ENCODE measurements around the gene ZNF207.
A peak's percentile ranks its signal among the peaks of the same experiment; 100 is the strongest.
"Not testable (repeated sequence)": the region's sequence is repeated elsewhere in the genome, so short reads cannot be mapped to it uniquely, and the experiment has no call there.

ZNF207 gene

DNA sequence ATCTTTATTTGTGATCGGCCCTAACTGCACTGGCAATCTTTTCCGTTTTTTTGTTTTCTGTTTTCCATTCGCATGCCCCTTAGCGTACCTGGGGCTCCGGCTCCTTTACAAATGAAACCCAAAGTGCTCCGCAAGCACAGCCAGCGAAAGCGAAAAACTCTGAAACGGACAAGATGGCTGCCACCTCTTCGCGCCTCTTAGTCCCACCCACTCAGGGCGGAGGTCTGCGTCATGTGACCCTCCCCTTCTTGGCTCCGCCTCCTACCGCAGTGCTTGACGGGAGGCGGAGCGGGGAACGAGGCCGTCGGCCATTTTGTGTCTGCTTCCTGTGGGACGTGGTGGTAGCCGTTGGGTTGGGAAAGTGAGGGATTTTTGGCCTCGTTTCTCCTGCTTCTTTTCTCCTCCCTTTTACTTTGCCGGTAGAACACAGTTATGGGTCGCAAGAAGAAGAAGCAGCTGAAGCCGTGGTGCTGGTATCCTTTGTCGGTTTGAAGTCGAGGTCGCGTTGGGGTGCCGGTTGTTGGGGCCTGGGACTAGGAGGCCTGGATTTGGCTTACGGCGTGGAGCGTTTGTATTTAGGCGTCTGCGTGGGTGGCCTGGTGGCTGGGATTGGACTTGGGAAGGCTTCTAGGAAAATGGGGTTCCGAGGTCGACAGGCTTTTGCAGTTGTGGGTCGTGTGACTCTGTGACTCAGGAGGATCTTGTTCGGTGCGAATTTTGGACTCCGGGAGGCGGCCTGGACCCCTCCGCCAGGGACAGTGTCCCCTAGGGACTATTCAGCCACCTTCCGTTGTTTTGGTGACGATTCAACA is at the start of gene ZNF207:
Gene ZNF207, plus strand, starts transcription at position 304 of the 812 bp plus-strand sequence. Its CDS starts 129 bp downstream, at position 433.
- DNase-seq (ENCODE audit: low read depth in 3 of 3), result peak; percentile 88 to 94 (median 92)

DNA sequence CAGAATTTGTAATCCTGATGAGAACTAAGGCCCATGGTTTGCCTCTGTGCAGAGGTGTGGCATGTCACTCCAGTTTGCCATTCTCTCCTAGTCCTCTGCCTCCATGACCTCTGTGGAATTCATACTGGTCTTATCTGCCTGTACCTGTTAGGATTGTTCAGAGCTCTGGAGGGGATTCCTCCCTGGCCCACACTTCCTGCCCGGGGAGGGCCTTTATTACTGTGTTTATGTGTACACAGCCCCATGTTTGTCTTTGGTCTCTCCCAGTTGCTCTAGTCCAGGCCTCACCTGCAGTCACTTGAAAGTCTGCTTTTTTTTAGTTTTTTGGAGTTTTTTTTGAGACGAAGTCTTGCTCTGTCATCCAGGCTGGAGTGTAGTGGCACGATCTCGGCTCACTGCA is 47.9 kb upstream of the ZNF207 start:
- no peak for DNase-seq (ENCODE audit: low read depth in 3 of 3)

DNA sequence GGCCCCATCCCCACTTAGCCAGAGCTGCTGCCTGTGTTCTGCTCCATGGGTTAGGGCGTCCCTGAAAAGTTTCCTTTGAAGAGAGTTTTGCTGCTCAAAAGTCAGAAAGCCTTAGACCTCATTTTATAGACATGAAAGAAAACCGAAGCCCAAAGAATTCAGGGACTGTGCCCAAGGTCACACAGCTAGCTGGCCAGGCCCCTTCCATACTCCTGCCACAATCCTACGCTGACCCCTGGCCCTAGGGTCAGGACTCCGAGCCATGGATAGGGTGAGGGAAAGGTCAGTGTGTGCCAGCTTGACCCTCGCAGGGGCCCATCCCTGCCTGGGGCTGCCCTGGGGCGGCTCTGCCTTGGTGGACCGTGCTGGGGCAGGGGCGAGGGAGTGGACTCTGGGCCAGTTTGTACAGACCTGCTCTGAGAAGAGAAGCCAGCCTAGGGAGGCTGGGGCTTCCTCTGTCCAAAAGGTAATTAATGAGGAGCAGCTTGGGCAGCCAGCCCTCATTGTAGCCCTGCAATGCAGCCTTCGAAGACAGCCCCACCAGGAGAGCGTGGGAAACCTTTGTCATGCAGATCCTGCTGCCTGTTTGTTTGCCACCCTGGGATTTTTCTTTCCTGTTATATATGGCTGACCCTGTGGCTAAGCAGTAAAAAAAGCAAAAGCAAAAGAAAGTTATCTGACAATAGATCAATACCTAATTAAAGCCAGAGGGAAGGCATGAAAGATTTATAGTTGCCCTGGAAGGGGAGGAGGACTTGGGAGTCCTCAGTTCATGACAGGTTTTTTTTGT is 46.9 kb upstream of the ZNF207 start:
- no peak for DNase-seq (ENCODE audit: low read depth in 3 of 3)

- no peak for DNase-seq (ENCODE audit: low read depth in 3 of 3)
These were observed 46.1 kb upstream of the ZNF207 start for GRCh38 chr17:32303781-32304288.

GRCh38 chr17:32305049-32305448 is 44.9 kb upstream of the ZNF207 start:
- DNase-seq (ENCODE audit: low read depth in 3 of 3), result no peak

GRCh38 chr17:32307658-32308057 is 42.3 kb upstream of the ZNF207 start:
- DNase-seq (ENCODE audit: low read depth in 3 of 3), result no peak

DNA sequence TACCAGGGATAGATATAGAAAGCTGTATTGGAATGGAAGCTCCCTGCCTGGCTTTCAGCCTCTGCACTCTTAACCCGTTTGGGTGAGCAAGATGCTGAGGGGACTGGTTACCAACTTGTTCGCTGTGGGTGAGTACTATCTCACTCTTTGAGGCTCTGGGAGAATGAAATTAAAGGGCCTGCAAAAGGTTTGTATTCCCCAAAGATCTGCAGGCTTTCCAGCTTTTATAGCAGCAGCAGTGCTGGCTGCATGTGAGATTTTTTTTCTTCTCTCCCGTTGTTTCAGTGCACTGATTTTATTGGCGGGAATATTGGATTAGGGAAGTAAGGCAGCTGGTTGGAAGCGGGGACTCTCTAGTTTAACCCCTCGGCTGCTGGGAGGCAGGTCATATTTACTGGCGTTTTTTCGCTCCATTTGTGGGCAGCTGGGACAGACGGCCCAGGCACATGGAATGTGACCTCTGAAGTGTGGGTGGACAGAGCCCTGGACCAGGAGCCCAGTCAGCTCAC is 38.9 kb upstream of the ZNF207 start:
- DNase-seq (ENCODE audit: low read depth in 3 of 3), result no peak

GRCh38 chr17:32314636-32315035 is 35.3 kb upstream of the ZNF207 start:
- DNase-seq (ENCODE audit: low read depth in 3 of 3), result no peak

DNA sequence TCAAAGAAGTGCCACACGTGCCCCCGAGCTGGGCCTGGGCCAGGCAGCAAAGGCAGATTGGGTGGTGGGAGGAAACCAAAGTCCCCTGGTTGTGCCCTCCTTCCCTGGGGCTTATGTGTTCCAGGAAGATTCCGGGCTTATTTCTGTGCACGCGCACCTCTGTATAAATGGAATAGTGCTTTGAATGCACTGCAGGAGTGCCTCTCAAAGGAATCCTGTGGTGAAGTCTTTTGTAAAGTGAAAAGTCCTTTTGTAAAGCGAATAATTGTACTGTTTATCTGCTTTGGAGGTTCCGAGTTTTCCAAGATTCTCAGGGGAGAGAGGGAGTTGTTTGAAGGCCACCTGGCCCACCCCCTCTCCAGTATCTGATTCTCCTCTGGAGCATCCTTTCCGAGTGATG is 34.8 kb upstream of the ZNF207 start:
- no peak for DNase-seq (ENCODE audit: low read depth in 3 of 3)

DNA sequence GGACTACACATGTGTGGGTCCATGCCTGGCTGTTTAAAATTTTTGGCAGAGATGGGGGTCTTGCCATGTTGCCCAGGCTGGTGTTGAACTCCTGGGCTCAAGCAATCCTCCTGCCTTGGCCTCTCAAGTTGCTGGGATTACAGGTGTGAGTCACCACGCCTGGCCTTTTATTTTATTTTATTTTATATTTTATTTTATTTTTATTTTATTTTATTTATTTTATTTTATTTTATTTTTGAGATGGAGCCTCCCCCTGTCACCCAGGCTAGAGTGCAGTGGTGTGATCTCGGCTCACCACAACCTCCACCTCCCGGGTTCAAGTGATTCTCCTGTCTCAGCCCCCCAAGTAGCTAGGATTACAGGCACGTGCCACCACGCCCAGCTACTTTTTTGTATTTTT is 33.3 kb upstream of the ZNF207 start:
- not testable (repeated sequence) for DNase-seq (ENCODE audit: low read depth in 3 of 3)

GRCh38 chr17:32317353-32317752 is 32.6 kb upstream of the ZNF207 start:
- DNase-seq (ENCODE audit: low read depth in 3 of 3), result no peak

DNA sequence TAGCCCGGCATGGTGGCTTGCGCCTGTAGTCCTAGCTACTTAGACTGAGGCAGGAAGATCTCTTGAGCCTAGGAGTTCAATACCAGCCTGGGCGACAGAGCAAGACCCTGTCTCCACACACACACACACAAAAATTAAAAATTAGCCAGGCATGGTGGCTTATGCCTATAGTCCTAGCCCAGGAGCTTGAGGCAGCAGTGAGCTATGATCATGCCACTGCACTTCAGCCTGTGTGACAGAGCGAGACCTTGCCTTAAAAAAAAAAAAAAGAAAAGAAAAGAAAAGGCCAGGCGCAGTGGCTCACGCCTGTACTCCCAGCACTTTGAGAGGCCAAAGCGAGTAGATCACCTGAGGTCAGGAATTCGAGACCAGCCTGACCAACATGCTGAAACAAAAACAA is 31.9 kb upstream of the ZNF207 start:
- no peak for DNase-seq (ENCODE audit: low read depth in 3 of 3)

GRCh38 chr17:32319548-32319905 is 30.4 kb upstream of the ZNF207 start:
- peak; percentile 57 to 82 (median 70) for DNase-seq (ENCODE audit: low read depth in 3 of 3)

GRCh38 chr17:32320080-32320479 is 29.9 kb upstream of the ZNF207 start:
- not testable (repeated sequence) for DNase-seq (ENCODE audit: low read depth in 3 of 3)

GRCh38 chr17:32320847-32321246 is 29.1 kb upstream of the ZNF207 start:
- DNase-seq (ENCODE audit: low read depth in 3 of 3), result no peak

DNA sequence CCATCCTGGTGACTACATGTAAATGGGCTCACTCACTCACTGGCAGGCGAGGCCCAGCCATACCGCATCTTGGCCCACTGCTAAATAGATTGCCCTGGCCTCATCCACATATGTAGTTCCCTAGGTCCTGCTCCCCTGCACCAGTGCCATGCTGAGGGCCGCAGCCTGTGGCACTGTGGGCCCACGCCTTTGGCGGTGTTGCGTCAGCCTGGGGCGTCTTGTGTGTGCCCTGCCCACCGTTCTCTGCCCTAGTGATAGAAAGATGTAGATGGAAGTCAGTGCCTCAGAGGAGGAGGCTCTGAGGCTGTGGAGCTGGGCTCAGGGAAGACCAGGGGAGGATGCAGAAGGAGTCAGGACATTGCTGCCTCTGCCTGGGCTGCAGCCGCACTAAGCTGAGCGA is 26.9 kb upstream of the ZNF207 start:
- no peak for DNase-seq (ENCODE audit: low read depth in 3 of 3)

DNA sequence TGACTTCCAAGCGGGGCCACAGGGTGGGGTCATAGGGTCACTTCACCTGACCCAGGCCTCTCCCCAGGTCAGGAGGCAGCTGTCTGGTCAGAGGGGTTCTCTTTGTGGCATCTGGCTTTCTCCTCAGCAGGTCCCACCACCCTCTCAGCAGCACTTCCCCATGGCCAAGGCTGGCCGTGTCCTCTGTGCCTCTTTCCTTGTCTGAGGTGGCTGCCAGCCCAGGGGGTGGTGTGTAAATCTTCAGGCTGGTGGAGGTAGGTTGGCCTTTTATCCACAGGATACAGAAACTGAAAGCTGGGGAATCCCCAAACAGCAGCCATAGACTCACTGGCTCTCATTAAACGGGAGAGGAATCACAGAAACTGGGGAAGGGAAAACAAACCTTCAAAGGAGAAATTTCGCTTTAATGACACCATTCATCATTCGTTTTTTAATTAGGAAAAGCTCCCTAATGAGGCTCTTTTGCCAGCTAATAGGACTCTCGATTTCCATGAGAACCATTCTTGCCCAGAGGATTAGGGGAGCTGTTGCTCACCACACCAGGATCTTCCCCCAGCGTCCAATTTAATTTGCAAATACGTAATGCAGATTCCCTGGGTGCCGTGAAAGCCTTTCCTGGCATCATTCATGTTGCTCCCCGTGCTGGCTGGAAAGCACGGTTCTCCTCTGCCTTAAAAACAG is 26.0 kb upstream of the ZNF207 start:
- peak in 1 of 3 experiments; percentile 15 for DNase-seq (ENCODE audit: low read depth in 3 of 3)

DNA sequence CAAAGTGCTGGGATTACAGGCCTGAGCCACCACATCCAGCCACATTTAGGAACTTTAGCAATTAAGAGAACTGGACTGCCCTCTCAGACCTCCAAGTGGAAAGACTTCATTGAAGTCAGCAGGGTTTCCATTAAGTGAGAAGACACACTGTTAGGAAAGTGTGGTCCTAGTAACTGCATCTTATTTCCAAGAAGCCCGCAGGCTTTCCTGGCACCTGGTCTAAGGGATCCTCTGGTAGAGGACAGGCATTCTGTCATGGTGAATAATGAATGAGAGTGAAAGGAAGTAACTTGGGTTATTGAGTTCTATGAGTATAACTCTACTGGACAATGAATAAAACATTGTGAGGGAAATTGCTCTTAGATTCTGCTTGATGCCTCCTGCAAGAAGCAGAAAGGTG is 22.0 kb upstream of the ZNF207 start:
- no peak for DNase-seq (ENCODE audit: low read depth in 3 of 3)

DNA sequence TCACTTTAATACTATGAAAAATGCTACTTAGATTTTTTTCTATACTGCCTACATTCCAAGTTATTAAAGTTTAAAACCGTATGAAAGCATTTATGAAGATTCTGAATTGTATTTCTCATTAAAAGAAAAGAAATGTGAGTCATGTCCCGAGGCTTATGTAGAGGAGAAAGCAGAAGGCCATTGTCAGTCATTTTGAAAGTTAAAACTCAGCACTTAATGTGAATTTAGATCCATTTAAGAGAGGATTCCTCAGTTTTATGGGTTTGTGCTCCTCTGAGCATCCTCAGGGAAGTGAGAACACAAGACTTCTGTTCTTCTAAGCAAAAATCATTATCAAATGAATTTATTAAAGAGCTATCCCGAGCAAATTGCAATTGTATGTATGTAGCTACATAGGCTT is 19.8 kb upstream of the ZNF207 start:
- DNase-seq (ENCODE audit: low read depth in 3 of 3), result no peak

GRCh38 chr17:32331243-32332040 is 18.5 kb upstream of the ZNF207 start:
- no peak for DNase-seq (ENCODE audit: low read depth in 3 of 3)

DNA sequence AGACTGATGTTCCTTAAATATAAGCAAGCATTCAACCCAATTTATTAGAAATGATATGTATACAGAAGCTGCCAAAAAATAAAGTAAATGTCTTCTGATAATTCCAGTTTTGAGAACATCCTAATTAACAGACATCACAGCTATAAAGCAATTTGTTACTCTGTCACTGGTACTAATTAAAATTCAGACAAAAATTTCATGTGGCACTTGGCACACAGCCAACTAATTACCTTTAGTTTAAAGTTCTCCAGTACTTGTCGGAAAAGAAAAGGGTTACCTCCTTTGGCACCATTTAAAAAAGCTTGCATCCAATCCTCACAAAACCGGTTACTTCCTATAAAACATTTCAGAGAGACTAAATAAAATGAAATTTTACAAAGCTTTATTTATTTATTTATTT is 16.8 kb upstream of the ZNF207 start:
- DNase-seq (ENCODE audit: low read depth in 3 of 3), result no peak

All from stimulated activated CD4-positive, alpha-beta T cell treated with anti-CD3 and anti-CD28 coated beads, TNF-alpha, amount 100 ng/mL, for 24 hours (primary cell).